ENCODE data around the gene RFC4. TPM values are rescaled to one million over a fixed set of nuclear protein-coding genes. Genes with fewer than 3 reads are reported as not detected.

The RFC4 gene
- total RNA-seq, 1 donor from 2014 or later, result 36.3 TPM

GRCh38 chr3:186787642-186788481 is 18.4 kb downstream of the RFC4 start:
- Mint-ChIP-seq H3K9me3 (ENCODE audit: unreplicated experiment) (peaks cover 17% of the 10 kb centered on the region), H3K27me3 (ENCODE audit: unreplicated experiment) (peaks cover 4% of the 10 kb centered on the region), H3K27ac (ENCODE audit: unreplicated experiment) (no peak overlapping the region), H3K4me3 (ENCODE audit: unreplicated experiment) (peak overlapping the region; percentile 47), H3K36me3 (ENCODE audit: unreplicated experiment) (peaks cover 4% of the 10 kb centered on the region), H3K4me1 (ENCODE audit: low read depth, unreplicated experiment) (peaks cover 13% of the 10 kb centered on the region)
- DNase-seq, result no peak
- TF ChIP-seq CTCF (IDR thresholded peaks at IDR 0.05; ENCODE audit: partially characterized antibody, unreplicated experiment), result no peak

DNA sequence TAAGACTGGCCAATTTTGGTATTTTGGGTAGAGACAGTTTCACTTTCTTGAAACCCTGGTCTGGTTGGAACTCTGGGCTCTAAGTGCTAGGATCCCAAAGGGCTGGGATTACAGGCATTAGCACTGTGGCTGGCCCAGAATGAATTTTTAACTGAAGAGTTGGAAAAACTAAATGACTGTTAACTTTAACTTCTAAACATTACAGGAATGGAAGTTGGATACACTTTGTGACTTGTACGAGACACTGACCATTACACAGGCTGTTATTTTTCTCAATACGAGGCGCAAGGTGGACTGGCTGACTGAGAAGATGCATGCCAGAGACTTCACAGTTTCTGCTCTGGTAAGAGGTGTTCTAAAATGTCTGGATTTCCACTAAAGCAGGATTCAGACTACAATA is 19.4 kb downstream of the RFC4 start:
- H3K27ac Mint-ChIP-seq (ENCODE audit: unreplicated experiment), result no peak overlapping the region
- TF ChIP-seq CTCF (IDR thresholded peaks at IDR 0.05; ENCODE audit: partially characterized antibody, unreplicated experiment), result no peak
- peaks cover 4% of the 10 kb centered on the region for H3K36me3 Mint-ChIP-seq (ENCODE audit: unreplicated experiment)
- H3K9me3 Mint-ChIP-seq (ENCODE audit: unreplicated experiment), result peaks cover 23% of the 10 kb centered on the region
- no peak overlapping the region for H3K4me3 Mint-ChIP-seq (ENCODE audit: unreplicated experiment)
- peaks cover 17% of the 10 kb centered on the region for H3K4me1 Mint-ChIP-seq (ENCODE audit: low read depth, unreplicated experiment)
- peaks cover 9% of the 10 kb centered on the region for H3K27me3 Mint-ChIP-seq (ENCODE audit: unreplicated experiment)
- DNase-seq, result no peak

DNA sequence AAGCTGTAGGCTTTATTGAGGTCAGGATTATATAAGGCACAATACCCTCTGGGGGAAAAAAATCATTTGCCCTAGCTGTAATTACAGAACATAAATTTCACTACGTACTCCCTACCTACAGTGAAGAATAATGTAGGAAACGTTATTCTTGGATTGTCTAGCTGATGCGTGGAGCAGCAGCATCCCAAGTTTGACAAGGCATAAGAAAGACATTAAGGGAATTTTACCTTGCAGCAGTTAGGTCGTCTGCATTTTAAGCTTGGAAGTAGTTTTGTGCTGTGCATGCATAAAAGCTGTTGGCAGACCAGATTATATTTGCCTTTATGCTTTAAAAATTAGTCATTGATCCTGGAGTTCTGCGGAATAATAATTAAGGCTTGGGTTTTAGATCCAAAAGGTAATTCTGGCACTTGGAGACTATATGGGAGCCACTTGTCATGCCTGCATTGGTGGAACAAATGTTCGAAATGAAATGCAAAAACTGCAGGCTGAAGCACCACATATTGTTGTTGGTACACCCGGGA is 20.7 kb downstream of the RFC4 start:
- Mint-ChIP-seq H3K4me3 (ENCODE audit: unreplicated experiment) (peak overlapping the region; percentile 97), H3K27ac (ENCODE audit: unreplicated experiment) (peak overlapping the region; percentile 100), H3K4me1 (ENCODE audit: low read depth, unreplicated experiment) (peaks cover 17% of the 10 kb centered on the region), H3K9me3 (ENCODE audit: unreplicated experiment) (peaks cover 23% of the 10 kb centered on the region), H3K36me3 (ENCODE audit: unreplicated experiment) (no peaks in the 10 kb centered on the region), H3K27me3 (ENCODE audit: unreplicated experiment) (peaks cover 9% of the 10 kb centered on the region)
- TF ChIP-seq CTCF (IDR thresholded peaks at IDR 0.05; ENCODE audit: partially characterized antibody, unreplicated experiment), result no peak
- no peak for DNase-seq

DNA sequence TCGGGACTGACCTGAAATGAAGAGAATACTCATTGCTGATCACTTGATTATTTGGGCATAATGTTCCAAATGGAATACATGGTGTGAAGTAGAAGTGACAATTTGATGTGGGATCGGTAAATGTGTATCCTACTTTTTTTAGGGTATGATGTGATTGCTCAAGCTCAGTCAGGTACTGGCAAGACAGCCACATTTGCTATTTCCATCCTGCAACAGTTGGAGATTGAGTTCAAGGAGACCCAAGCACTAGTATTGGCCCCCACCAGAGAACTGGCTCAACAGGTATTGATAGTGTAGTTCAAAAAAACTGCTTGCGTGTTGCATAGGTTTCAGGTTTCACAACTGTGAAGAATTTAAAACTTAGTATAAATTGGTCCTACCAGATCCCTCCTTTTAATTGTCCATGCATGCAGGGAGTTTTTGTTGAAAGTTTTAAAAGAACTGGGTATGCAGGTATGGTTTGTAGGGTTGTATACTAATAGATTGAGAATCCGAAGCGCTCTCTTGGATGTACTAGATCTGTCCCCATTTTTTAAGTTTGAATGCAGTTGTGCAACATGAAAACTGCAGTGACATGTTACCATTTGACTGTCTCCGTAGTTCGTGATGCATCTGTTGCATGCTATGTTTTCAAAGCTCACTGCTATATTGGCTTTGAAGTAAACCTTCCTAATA is 21.3 kb downstream of the RFC4 start:
- H3K9me3 Mint-ChIP-seq (ENCODE audit: unreplicated experiment), result peaks cover 23% of the 10 kb centered on the region
- DNase-seq, result no peak
- peak overlapping the region; percentile 97 for H3K4me3 Mint-ChIP-seq (ENCODE audit: unreplicated experiment)
- H3K36me3 Mint-ChIP-seq (ENCODE audit: unreplicated experiment), result no peaks in the 10 kb centered on the region
- peaks cover 9% of the 10 kb centered on the region for H3K27me3 Mint-ChIP-seq (ENCODE audit: unreplicated experiment)
- no peak for TF ChIP-seq CTCF (IDR thresholded peaks at IDR 0.05; ENCODE audit: partially characterized antibody, unreplicated experiment)
- peaks cover 17% of the 10 kb centered on the region for H3K4me1 Mint-ChIP-seq (ENCODE audit: low read depth, unreplicated experiment)
- peak overlapping the region; percentile 100 for H3K27ac Mint-ChIP-seq (ENCODE audit: unreplicated experiment)

Data from glutamatergic neuron (in vitro differentiated cells).